Erythroblast (primary cell): Measurements from ENCODE around the gene LGALS8.

Source experiments
- GATA1 ChIP-seq: IDR thresholded peaks from 2 replicates; pipeline ENCODE4 v1.6.1; 2011; ENCODE audit warnings: low read depth, mild to moderate bottlenecking, control low read depth, low read length, moderate library complexity
- POLR2A ChIP-seq: IDR thresholded peaks from 2 replicates; pipeline ENCODE4 v1.6.1; 2011; ENCODE audit warnings: mild to moderate bottlenecking, low read length

- no peak for TF ChIP-seq POLR2A
- TF ChIP-seq GATA1 = no peak
Observed at GRCh38 chr1:236541710-236542109, 17.9 kb downstream of the LGALS8 start.
